Type B pancreatic cell (in vitro differentiated cells): ENCODE data around the gene SLC17A5. TPM values are rescaled to one million over a fixed set of nuclear protein-coding genes. Genes with fewer than 3 reads are reported as not detected.
"Not testable (repeated sequence)": the region's sequence is repeated elsewhere in the genome, so short reads cannot be mapped to it uniquely, and the experiment has no call there.

Source experiments
- DNase-seq: peaks from one replicate; pipeline ENCODE4 v3.0.0; 2021; ENCODE audit warnings: mixed read lengths; ENCODE audit not compliant: unreplicated experiment; ENCODE audit errors: extremely low spot score
- H3K27ac Mint-ChIP-seq: 2 replicates; pipeline ENCODE4 v1.8.0; 2021; ENCODE audit warnings: mild to moderate bottlenecking, mixed read lengths
- H3K27me3 Mint-ChIP-seq: 2 replicates; pipeline ENCODE4 v1.8.0; 2021; ENCODE audit warnings: mixed read lengths
- H3K36me3 Mint-ChIP-seq: 2 replicates; pipeline ENCODE4 v1.8.0; 2021; ENCODE audit warnings: mixed read lengths
- H3K4me1 Mint-ChIP-seq: one replicate; pipeline ENCODE4 v1.8.0; 2021; ENCODE audit warnings: mixed read lengths; ENCODE audit not compliant: unreplicated experiment
- H3K4me3 Mint-ChIP-seq: 2 replicates; pipeline ENCODE4 v1.8.0; 2021; ENCODE audit warnings: mild to moderate bottlenecking, mixed read lengths
- H3K9me3 Mint-ChIP-seq: 2 replicates; pipeline ENCODE4 v1.8.0; 2021; ENCODE audit warnings: mixed read lengths
- CTCF ChIP-seq: fragments of 200-600 bp; sonication (generic); conservative IDR thresholded peaks from 2 replicates; pipeline ENCODE4 v1.5.0; 2021; ENCODE audit warnings: antibody characterized with exemption, mild to moderate bottlenecking
- total RNA-seq: library from RNA; stranded (reverse); gene quantifications from 2 replicates; pipeline ENCODE4 v1.2.1, GENCODE V29; 2021; ENCODE audit warnings: low replicate concordance

Gene SLC17A5
- total RNA-seq, 1 donor from 2014 or later, result 9.7 TPM

GRCh38 chr6:73637404-73637803 is 16.4 kb downstream of the SLC17A5 start:
- no peak for DNase-seq
- peaks cover 3% of the 10 kb centered on the region for H3K4me1 Mint-ChIP-seq
- H3K4me3 Mint-ChIP-seq, result no peak overlapping the region
- H3K36me3 Mint-ChIP-seq, result peaks cover 3% of the 10 kb centered on the region
- H3K27ac Mint-ChIP-seq, result no peak overlapping the region
- no peaks in the 10 kb centered on the region for H3K9me3 Mint-ChIP-seq
- no peak for TF ChIP-seq CTCF
- H3K27me3 Mint-ChIP-seq, result no peaks in the 10 kb centered on the region

- peaks cover 9% of the 10 kb centered on the region for H3K36me3 Mint-ChIP-seq
- H3K27ac Mint-ChIP-seq, result no peak overlapping the region
- no peak overlapping the region for H3K4me3 Mint-ChIP-seq
- H3K4me1 Mint-ChIP-seq, result no peaks in the 10 kb centered on the region
- H3K9me3 Mint-ChIP-seq, result no peaks in the 10 kb centered on the region
- no peak for TF ChIP-seq CTCF
- no peak for DNase-seq
- no peaks in the 10 kb centered on the region for H3K27me3 Mint-ChIP-seq
These were observed 17.7 kb downstream of the SLC17A5 start for GRCh38 chr6:73636048-73636447.

GRCh38 chr6:73632346-73632745 is 21.4 kb downstream of the SLC17A5 start:
- Mint-ChIP-seq H3K4me1 (no peaks in the 10 kb centered on the region), H3K27me3 (no peaks in the 10 kb centered on the region), H3K27ac (no peak overlapping the region), H3K9me3 (no peaks in the 10 kb centered on the region), H3K36me3 (peaks cover 8% of the 10 kb centered on the region), H3K4me3 (no peak overlapping the region)
- DNase-seq, result no peak
- TF ChIP-seq CTCF, result no peak

- Mint-ChIP-seq H3K27me3 (no peaks in the 10 kb centered on the region), H3K27ac (no peak overlapping the region), H3K9me3 (no peaks in the 10 kb centered on the region), H3K36me3 (peaks cover 8% of the 10 kb centered on the region), H3K4me3 (no peak overlapping the region), H3K4me1 (no peaks in the 10 kb centered on the region)
- TF ChIP-seq CTCF, result no peak
- no peak for DNase-seq
These were observed 21.9 kb downstream of the SLC17A5 start for GRCh38 chr6:73631849-73632248.

- no peak overlapping the region for H3K27ac Mint-ChIP-seq
- no peak for TF ChIP-seq CTCF
- peaks cover 8% of the 10 kb centered on the region for H3K36me3 Mint-ChIP-seq
These were observed 23.4 kb downstream of the SLC17A5 start for GRCh38 chr6:73630401-73630800.

GRCh38 chr6:73624896-73625295 is 28.9 kb downstream of the SLC17A5 start:
- H3K4me3 Mint-ChIP-seq, result no peak overlapping the region
- H3K27me3 Mint-ChIP-seq, result no peaks in the 10 kb centered on the region
- no peak for DNase-seq
- no peak overlapping the region for H3K27ac Mint-ChIP-seq
- H3K9me3 Mint-ChIP-seq, result no peaks in the 10 kb centered on the region
- H3K4me1 Mint-ChIP-seq, result no peaks in the 10 kb centered on the region
- no peak for TF ChIP-seq CTCF
- no peaks in the 10 kb centered on the region for H3K36me3 Mint-ChIP-seq

More at GRCh38 chr6:73630401-73630800, 23.4 kb downstream of the SLC17A5 start:
- Mint-ChIP-seq H3K4me1 (no peaks in the 10 kb centered on the region), H3K9me3 (no peaks in the 10 kb centered on the region), H3K4me3 (no peak overlapping the region), H3K27me3 (no peaks in the 10 kb centered on the region)
- no peak for DNase-seq

GRCh38 chr6:73623480-73623879 is 30.3 kb downstream of the SLC17A5 start:
- H3K9me3 Mint-ChIP-seq, result not testable (repeated sequence)

GRCh38 chr6:73618082-73618481 is 35.7 kb downstream of the SLC17A5 start:
- not testable (repeated sequence) for H3K4me3 Mint-ChIP-seq, DNase-seq, H3K4me1 Mint-ChIP-seq, H3K27ac Mint-ChIP-seq, H3K36me3 Mint-ChIP-seq, H3K9me3 Mint-ChIP-seq, H3K27me3 Mint-ChIP-seq

More at GRCh38 chr6:73623480-73623879, 30.3 kb downstream of the SLC17A5 start:
- H3K27me3 Mint-ChIP-seq, H3K4me3 Mint-ChIP-seq, DNase-seq, H3K27ac Mint-ChIP-seq, H3K36me3 Mint-ChIP-seq, H3K4me1 Mint-ChIP-seq: not testable (repeated sequence)
